Transverse colon (tissue), 4 donors: ENCODE results near the gene SOX18. TPM values are rescaled to one million over a fixed set of nuclear protein-coding genes. Genes with fewer than 3 reads are reported as not detected.

Experiments
- DNase-seq: peaks from one replicate; pipeline ENCODE4 v3.0.0-alpha.2; 2019
- H3K27ac ChIP-seq, 4 donors: fragments of 200-600 bp; sonication (generic); 2 replicates each; pipeline ENCODE4 v1.5.1; 2016 to 2018; ENCODE audit warnings: inconsistent platforms in 4 of 4
- H3K27me3 ChIP-seq: fragments of 200-600 bp; sonication (generic); 2 replicates; pipeline ENCODE4 v1.5.1; 2017; ENCODE audit warnings: inconsistent platforms
- H3K36me3 ChIP-seq, 4 donors: fragments of 200-600 bp; sonication (generic); 2 replicates each; pipeline ENCODE4 v1.5.1; 2017 to 2019; ENCODE audit warnings: inconsistent platforms in 4 of 4
- H3K4me1 ChIP-seq, 4 donors: fragments of 200-600 bp; sonication (generic); 2 replicates each; pipeline ENCODE4 v1.5.1; 2017 to 2020; ENCODE audit warnings: inconsistent platforms in 4 of 4
- H3K4me3 ChIP-seq, 4 donors: fragments of 200-600 bp; sonication (generic); 1 replicate in 1 of 4; 2 replicates in 3 of 4; pipeline versions ENCODE4 v1.5.1 to v1.6.1; 2017 to 2019; ENCODE audit warnings: inconsistent platforms in 4 of 4
- H3K9me3 ChIP-seq, 2 donors: fragments of 200-600 bp; sonication (generic); 2 replicates each; pipeline ENCODE4 v1.5.1; 2017 to 2019; ENCODE audit warnings: inconsistent platforms in 2 of 2
- EP300 ChIP-seq: sonication (generic); formaldehyde crosslinking; IDR thresholded peaks from one replicate; pipeline ENCODE4 v1.6.1; 2017; ENCODE audit warnings: antibody characterized with exemption, low read depth
- POLR2A ChIP-seq: fragments of 450-650 bp; IDR thresholded peaks from one replicate; pipeline ENCODE4 v1.6.1; 2016; ENCODE audit warnings: antibody characterized with exemption, mild to moderate bottlenecking, moderate library complexity
- POLR2AphosphoS5 ChIP-seq, 3 donors: sonication (generic); formaldehyde crosslinking; IDR thresholded peaks; one replicate each; pipeline ENCODE4 v1.6.1; 2016; ENCODE audit warnings: antibody characterized with exemption in 3 of 3
- WGBS, 2 donors: methylation state at CpG; one replicate each; pipeline ENCODE4 v1.1.5; 2018; ENCODE audit warnings: low coverage in 1 of 2; 5-methylcytosine and 5-hydroxymethylcytosine counted together
- in situ Hi-C, 4 donors: fragments of 200-750 bp; cut with MboI; loops; one replicate each; pipeline versions ENCODE4 v1.15.0 to v1.15.1; 2017; ENCODE audit warnings: low sequenced_read_pairs in 3 of 4, low pct_ligation_motif_present in 1 of 4, low pct_unique_long_range_greater_than_20kb in 1 of 4
- intact Hi-C: fragments of 100-400 bp; cut with DNase I; formaldehyde crosslinking; loops from one replicate; pipeline ENCODE4 v1.15.1; 2023; ENCODE audit warnings: low total_unique reads
- total RNA-seq, 4 donors: library from RNA; depleted of rRNA; stranded (reverse); fragments of >200 nt; gene quantifications; one replicate each; pipeline ENCODE4 v1.1.0, GENCODE V29; 2016
- TF ChIP-seq, protein P1 (sequence below), 5 experiments: fragments of 200-600 bp in 3 of 5; fragments of 450-650 bp in 2 of 5; sonication (generic) in 3 of 5; IDR thresholded peaks; 1 replicate in 2 of 5; 2 replicates in 3 of 5; pipeline ENCODE4 v1.5.1; 2016 to 2017; ENCODE audit warnings: antibody characterized with exemption in 5 of 5, inconsistent platforms in 3 of 5, mild to moderate bottlenecking in 2 of 5, moderate library complexity in 1 of 5

The SOX18 gene
- total RNA-seq, 4 donors from 2014 or later: 1.8 to 14.2 (median 6.5) TPM

DNA sequence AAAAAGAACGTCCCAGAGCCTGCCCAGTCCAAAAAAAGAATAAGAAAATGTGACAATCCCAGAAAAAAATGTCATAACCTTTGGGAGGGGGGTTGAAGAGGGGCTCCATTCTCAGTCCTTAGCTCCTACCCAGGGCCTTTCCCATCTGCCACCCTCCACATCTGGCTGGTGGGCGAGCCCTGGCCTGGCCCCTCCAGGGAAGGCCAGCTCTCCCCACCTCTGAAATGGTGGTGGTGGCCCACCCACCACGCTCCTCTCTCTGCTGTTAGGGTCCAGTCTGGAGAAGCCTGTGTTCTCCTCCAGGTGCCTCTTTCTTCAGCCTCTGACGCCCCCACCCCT is 29.5 kb upstream of the SOX18 start:
- DNase-seq: no peak
- intact Hi-C loops: no loop called here
- Histone ChIP-seq H3K27ac (peak overlapping the region; percentile 59 to 78 (median 76)), H3K4me3 (peak overlapping the region; percentile 56 to 84 (median 79)), H3K36me3 (no peaks in the 10 kb centered on the region), H3K9me3 (no peaks in the 10 kb centered on the region), H3K27me3 (peaks cover 45% of the 10 kb centered on the region), H3K4me1 (peaks cover 13 to 38% (median 21%) of the 10 kb centered on the region in 4 donors)
- TF ChIP-seq, protein P1, sequence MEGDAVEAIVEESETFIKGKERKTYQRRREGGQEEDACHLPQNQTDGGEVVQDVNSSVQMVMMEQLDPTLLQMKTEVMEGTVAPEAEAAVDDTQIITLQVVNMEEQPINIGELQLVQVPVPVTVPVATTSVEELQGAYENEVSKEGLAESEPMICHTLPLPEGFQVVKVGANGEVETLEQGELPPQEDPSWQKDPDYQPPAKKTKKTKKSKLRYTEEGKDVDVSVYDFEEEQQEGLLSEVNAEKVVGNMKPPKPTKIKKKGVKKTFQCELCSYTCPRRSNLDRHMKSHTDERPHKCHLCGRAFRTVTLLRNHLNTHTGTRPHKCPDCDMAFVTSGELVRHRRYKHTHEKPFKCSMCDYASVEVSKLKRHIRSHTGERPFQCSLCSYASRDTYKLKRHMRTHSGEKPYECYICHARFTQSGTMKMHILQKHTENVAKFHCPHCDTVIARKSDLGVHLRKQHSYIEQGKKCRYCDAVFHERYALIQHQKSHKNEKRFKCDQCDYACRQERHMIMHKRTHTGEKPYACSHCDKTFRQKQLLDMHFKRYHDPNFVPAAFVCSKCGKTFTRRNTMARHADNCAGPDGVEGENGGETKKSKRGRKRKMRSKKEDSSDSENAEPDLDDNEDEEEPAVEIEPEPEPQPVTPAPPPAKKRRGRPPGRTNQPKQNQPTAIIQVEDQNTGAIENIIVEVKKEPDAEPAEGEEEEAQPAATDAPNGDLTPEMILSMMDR (IDR thresholded peaks at IDR 0.05): no peak
- TF ChIP-seq POLR2AphosphoS5 (IDR thresholded peaks at IDR 0.05) (no peak), POLR2A (no peak), EP300 (no peak)
- 12% methylated on average over 4 of the region's 4 CpGs; no CpG with 5 or more reads in 1 of the 2 donors for WGBS, 2 donors
- in situ Hi-C loops: no loop called here

DNA sequence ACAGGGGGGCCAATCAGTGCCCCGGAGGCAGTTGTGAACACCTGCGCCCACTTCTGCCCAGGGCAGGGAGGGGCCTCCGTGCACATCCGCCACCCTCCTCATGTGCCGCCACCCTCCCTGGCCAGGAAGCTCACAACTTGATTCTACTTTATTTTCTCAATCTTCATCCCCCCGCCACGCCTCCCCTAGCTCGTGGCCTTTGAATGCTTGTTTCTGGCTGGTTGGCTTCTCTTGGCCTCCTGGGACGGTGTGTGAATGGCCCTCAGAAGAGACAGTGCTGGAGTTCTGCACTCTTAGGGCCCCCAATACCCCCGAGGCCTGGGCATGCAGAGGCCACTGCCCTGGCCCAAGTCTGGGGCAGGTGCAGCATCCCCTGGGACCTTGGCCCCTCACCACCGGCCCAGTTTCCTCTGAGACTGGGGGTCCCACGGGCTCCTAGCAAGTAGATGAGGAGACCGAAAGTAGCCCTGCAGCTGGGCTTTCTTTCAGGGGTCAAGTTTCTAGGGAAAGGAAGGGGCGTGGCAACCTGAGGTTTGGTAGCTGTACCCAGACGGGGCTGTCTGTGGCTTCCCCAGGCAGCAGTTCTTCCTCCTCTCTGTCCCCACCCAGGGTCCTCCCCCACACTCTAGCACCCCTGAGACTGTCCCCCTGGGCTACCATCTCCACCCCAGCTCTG is 28.6 kb upstream of the SOX18 start:
- in situ Hi-C loops: no loop called here
- 40 to 47% methylated on average over 2 to 15 of the region's 15 CpGs for WGBS, 2 donors
- peaks cover 36% of the 10 kb centered on the region for H3K27me3 ChIP-seq
- H3K4me1 ChIP-seq: peaks cover 9 to 30% (median 15%) of the 10 kb centered on the region in 4 donors
- no peaks in the 10 kb centered on the region for H3K9me3 ChIP-seq
- H3K36me3 ChIP-seq: no peaks in the 10 kb centered on the region
- H3K4me3 ChIP-seq: peak overlapping the region in 3 of 4 donors; percentile 56 to 84 (median 74)
- TF ChIP-seq POLR2A (no peak), EP300 (no peak), POLR2AphosphoS5 (IDR thresholded peaks at IDR 0.05) (no peak)
- TF ChIP-seq, protein P1 (IDR thresholded peaks at IDR 0.05): no peak
- intact Hi-C loops: no loop called here
- peak overlapping the region; percentile 59 to 78 (median 76) for H3K27ac ChIP-seq
- peak; percentile 68 for DNase-seq

DNA sequence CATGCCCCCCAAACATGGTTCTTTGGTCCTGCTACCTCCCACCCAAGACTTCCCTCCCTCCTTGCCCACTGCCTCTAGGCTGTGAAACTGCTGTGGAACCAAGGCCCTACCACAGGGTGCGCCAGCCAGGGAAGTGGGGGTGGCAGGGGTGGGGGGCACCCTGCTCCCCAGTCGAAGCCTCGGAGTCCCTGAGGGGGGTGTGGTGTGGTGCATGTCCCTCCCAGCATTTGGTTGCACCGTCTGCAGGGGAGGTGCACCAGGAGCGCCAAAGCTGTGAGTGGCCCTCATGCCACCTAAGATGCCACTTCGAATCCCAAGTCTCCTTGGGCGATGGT is 28.1 kb upstream of the SOX18 start:
- TF ChIP-seq EP300: no peak
- TF ChIP-seq, protein P1 (IDR thresholded peaks at IDR 0.05): no peak
- TF ChIP-seq POLR2A: no peak
- no peak for TF ChIP-seq POLR2AphosphoS5 (IDR thresholded peaks at IDR 0.05)
- no peaks in the 10 kb centered on the region for H3K36me3 ChIP-seq
- 51% methylated on average over 3 of the region's 7 CpGs; no CpG with 5 or more reads in 1 of the 2 donors for WGBS, 2 donors
- H3K4me1 ChIP-seq: peaks cover 9 to 27% (median 15%) of the 10 kb centered on the region in 4 donors
- H3K4me3 ChIP-seq: peak overlapping the region in 2 of 4 donors; percentile 15 to 84
- H3K9me3 ChIP-seq: no peaks in the 10 kb centered on the region
- peak overlapping the region; percentile 59 to 78 (median 76) for H3K27ac ChIP-seq
- peaks cover 31% of the 10 kb centered on the region for H3K27me3 ChIP-seq
- in situ Hi-C loops (no loop called here), intact Hi-C loops (no loop called here)
- no peak for DNase-seq

DNA sequence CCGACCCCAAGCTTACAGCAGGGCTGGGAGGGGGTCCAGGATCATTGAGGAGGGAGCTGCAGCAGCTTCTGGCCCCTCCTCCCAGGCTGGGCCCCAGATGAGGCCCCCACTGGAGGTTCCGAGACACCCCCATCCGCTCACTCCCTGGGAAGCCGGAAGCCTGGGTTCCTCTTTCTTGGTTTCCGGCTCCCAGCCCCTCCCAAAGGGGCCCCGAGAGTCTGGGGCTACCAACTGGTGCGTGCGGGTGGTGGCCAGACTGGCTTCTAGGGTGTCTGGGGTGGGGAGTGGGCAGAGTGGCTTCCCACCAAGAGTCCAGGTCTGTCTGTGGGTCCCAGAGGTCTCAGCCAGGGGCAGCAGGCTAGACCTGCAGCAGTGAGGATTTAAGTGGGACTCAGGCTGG is 27.7 kb upstream of the SOX18 start:
- in situ Hi-C loops (no loop called here), intact Hi-C loops (no loop called here)
- H3K9me3 ChIP-seq: no peaks in the 10 kb centered on the region
- peaks cover 9 to 23% (median 15%) of the 10 kb centered on the region in 4 donors for H3K4me1 ChIP-seq
- H3K27ac ChIP-seq: peak overlapping the region; percentile 59 to 78 (median 76)
- no peaks in the 10 kb centered on the region for H3K36me3 ChIP-seq
- peaks cover 27% of the 10 kb centered on the region for H3K27me3 ChIP-seq
- peak; percentile 48 for DNase-seq
- TF ChIP-seq, protein P1 (IDR thresholded peaks at IDR 0.05): no peak
- TF ChIP-seq POLR2AphosphoS5 (IDR thresholded peaks at IDR 0.05) (no peak), EP300 (no peak), POLR2A (no peak)
- 80% methylated on average over 8 of the region's 8 CpGs; no CpG with 5 or more reads in 1 of the 2 donors for WGBS, 2 donors
- peak overlapping the region in 2 of 4 donors; percentile 15 to 84 for H3K4me3 ChIP-seq
